GM12878 (cell line): ENCODE measurements around the gene GIT1. TPM values are rescaled to one million over a fixed set of nuclear protein-coding genes. Genes with fewer than 3 reads are reported as not detected.

Experiments
- ATAC-seq: fragments of 200-7000 bp; cut with Tn5 transposase; 3 replicates; pipeline ENCODE4 v1.9.1; 2020; ENCODE audit warnings: mild to moderate bottlenecking, moderate library complexity
- BruUV-seq: library from RNA; stranded (reverse); fragments of 400-500 nt; replicated peaks from 2 replicates; lab custom pipeline; 2021; lab: Mats Ljungman, UMichigan
- CTCF ChIA-PET: fragments of 300-600 bp; sonication (Branson Sonifier 250); formaldehyde crosslinking; extraction: SDS; loops from one replicate; lab custom pipeline; 2021; ENCODE audit warnings: inconsistent platforms; lab: Yijun Ruan, JAX
- POLR2A ChIA-PET: fragments of 350-600 bp; formaldehyde crosslinking; extraction: SDS; loops from one replicate; lab custom pipeline; 2021; ENCODE audit warnings: inconsistent platforms; lab: Charles Lee
- RAD21 ChIA-PET: fragments of 300-600 bp; sonication (Branson Sonifier 250); formaldehyde crosslinking; loops from one replicate; lab custom pipeline; 2023; ENCODE audit warnings: antibody characterized with exemption; ENCODE audit not compliant: unreplicated experiment; lab: Charles Lee
- SMC1A ChIA-PET: fragments of 300-600 bp; sonication (Branson Sonifier 250); formaldehyde crosslinking; loops from one replicate; lab custom pipeline; 2023; ENCODE audit not compliant: unreplicated experiment, uncharacterized antibody; lab: Charles Lee
- DNase-seq: peaks from one replicate; pipeline ENCODE4 v3.0.0-alpha.2; 2011; ENCODE audit warnings: low read depth, low spot score
- FAIRE-seq: peaks from 3 replicates; lab custom pipeline; 2011; peaks lifted over from hg19 to GRCh38; lab: Jason Lieb, UNC
- H2AFZ ChIP-seq: 2 replicates; pipeline ENCODE4 v1.6.0; 2011; ENCODE audit warnings: low read depth, low read length, control low read depth; ENCODE audit not compliant: control insufficient read depth
- H3K27ac ChIP-seq: 2 replicates; pipeline ENCODE4 v1.5.1; 2011; ENCODE audit warnings: control low read depth; ENCODE audit not compliant: control insufficient read depth, insufficient read depth
- H3K27me3 ChIP-seq, 2 experiments: replicated peaks in 1 of 2; 2 replicates each; pipeline versions ENCODE4 v1.6.0 to v1.6.1; 2011; ENCODE audit warnings: low read length in 1 of 2; ENCODE audit not compliant: control insufficient read depth in 2 of 2, insufficient read depth in 2 of 2
- H3K36me3 ChIP-seq, 2 experiments: 2 replicates each; pipeline ENCODE4 v1.5.1; 2011; ENCODE audit warnings: low read length in 1 of 2; ENCODE audit not compliant: control insufficient read depth in 2 of 2, insufficient read depth in 2 of 2
- H3K4me1 ChIP-seq: 2 replicates; pipeline ENCODE4 v1.6.1; 2011; ENCODE audit warnings: mild to moderate bottlenecking, low read length, moderate library complexity, mixed read lengths; ENCODE audit not compliant: control insufficient read depth, insufficient read depth
- H3K4me2 ChIP-seq: 2 replicates; pipeline ENCODE4 v1.6.0; 2011; ENCODE audit warnings: control low read depth; ENCODE audit not compliant: control insufficient read depth, insufficient read depth
- H3K4me3 ChIP-seq: fragments of 200-600 bp; sonication (generic); 2 replicates; pipeline ENCODE4 v1.5.1; 2016
- H3K79me2 ChIP-seq: 2 replicates; pipeline ENCODE4 v1.6.0; 2011; ENCODE audit warnings: low read length; ENCODE audit not compliant: control insufficient read depth, insufficient read depth
- H3K9ac ChIP-seq: 2 replicates; pipeline ENCODE4 v1.8.0; 2011; ENCODE audit warnings: low read length, control low read depth, mixed read lengths; ENCODE audit not compliant: control insufficient read depth, insufficient read depth
- H3K9me3 ChIP-seq: replicated peaks from 3 replicates; pipeline ENCODE4 v1.5.1; 2011; ENCODE audit warnings: mild to moderate bottlenecking, low read length; ENCODE audit not compliant: control insufficient read depth, insufficient read depth
- H4K20me1 ChIP-seq: 2 replicates; pipeline ENCODE4 v1.6.0; 2011; ENCODE audit not compliant: control insufficient read depth, insufficient read depth
- GATAD2B ChIP-seq: fragments of 450-650 bp; conservative IDR thresholded peaks from 2 replicates; pipeline ENCODE4 v1.6.1; 2017; ENCODE audit warnings: low read depth, mild to moderate bottlenecking, moderate library complexity
- PKNOX1 ChIP-seq: fragments of 450-650 bp; IDR thresholded peaks from 2 replicates; pipeline ENCODE4 v1.6.1; 2016; ENCODE audit warnings: mild to moderate bottlenecking
- WGBS: methylation state at CpG from one replicate; pipeline ENCODE4 v1.1.6; 2016; ENCODE audit warnings: low lambda C conversion rate; ENCODE audit not compliant: insufficient replicate concordance, insufficient coverage; ENCODE audit errors: missing lambda C conversion rate; 5-methylcytosine and 5-hydroxymethylcytosine counted together
- in situ Hi-C: fragments of 300-500 bp; cut with MboI; formaldehyde crosslinking; loops from 9 replicates; pipeline ENCODE4 v1.14.3; 2018; ENCODE audit warnings: mixed read lengths
- intact Hi-C: fragments of 100-400 bp; cut with micrococcal nuclease; formaldehyde crosslinking; loops from one replicate; pipeline ENCODE4 v1.14.2; 2022; ENCODE audit not compliant: unreplicated experiment
- polyA plus RNA-seq, 11 experiments: library from polyadenylated mRNA; depleted of rRNA in 4 of 11; unstranded in 6 of 11; stranded (reverse) in 5 of 11; fragments of >200 nt; fragmentation: Nextera tagmentation in 4 of 11; fragmentation: Illumina TruSeq in 1 of 11; extraction: Ambion mirVana in 4 of 11; extraction: Trizol in 1 of 11; gene quantifications; 1 replicate in 1 of 11; 2 replicates in 10 of 11; pipeline versions ENCODE4 v1.2.1 to v1.2.3, GENCODE V29; 2011 to 2016; ENCODE audit warnings: inconsistent platforms in 2 of 11, missing spikeins in 2 of 11, low read depth in 1 of 11
- total RNA-seq, 4 experiments: library from RNA; depleted of rRNA in 3 of 4; stranded (reverse); fragments of >200 nt in 3 of 4; fragmentation: Illumina TruSeq in 1 of 4; extraction: Trizol in 1 of 4; gene quantifications; 2 replicates each; pipeline versions ENCODE4 v1.2.1 to v1.2.3, GENCODE V29; 2013 to 2021

The GIT1 gene
- total and polyA plus RNA-seq, 10 of the 15 experiments (the other 5 are each of a cell fraction or from before 2014, with no cell fraction given), result 0.24 to 45.3 (median 20.9) TPM

GRCh38 chr17:29596811-29597210, 7.4 kb upstream of the GIT1 start (continued):
- no peak for TF ChIP-seq PKNOX1
- TF ChIP-seq, all 136 proteins: peak for 0

- Histone ChIP-seq H3K79me2 (no peaks in the 10 kb centered on the region), H3K9me3 (no peaks in the 10 kb centered on the region), H3K4me1 (peaks cover 32% of the 10 kb centered on the region), H3K27me3 (no peaks in the 10 kb centered on the region; a peak in 1 of 4 replicates), H3K9ac (no peak overlapping the region), H3K4me3 (no peak overlapping the region), H3K4me2 (no peak overlapping the region), H3K36me3 (no peaks in the 10 kb centered on the region), H4K20me1 (no peaks in the 10 kb centered on the region), H2AFZ (no peak overlapping the region), H3K27ac (no peak overlapping the region)
- intact Hi-C loops, result loop anchor here (10.0 kb wide), 1 partner anchor 231 kb away; no protein-coding TSS in a partner anchor
- ChIA-PET POLR2A (no interaction called here), CTCF (interaction anchor here (0.8 to 1.8 kb wide), 2 partner anchors 16 to 17 kb away, joined by 3 to 7 read pairs; no protein-coding TSS in a partner anchor), RAD21 (no interaction called here), SMC1A (no interaction called here)
- no peak for TF ChIP-seq GATAD2B
- WGBS, result 62% methylated on average over 12 of the region's 12 CpGs
- FAIRE-seq (no peak), DNase-seq (no peak), ATAC-seq (no peak)
- no TSS peak for BruUV-seq
- in situ Hi-C loops, result no loop called here
Observed at GRCh38 chr17:29595943-29596774, 6.7 kb upstream of the GIT1 start.
